HEK293 (cell line): ENCODE results near the gene ENO2.

Source experiments
- CTCF ChIA-PET: fragments of 350-600 bp; formaldehyde crosslinking; extraction: SDS; loops from one replicate; lab custom pipeline; 2021; ENCODE audit warnings: antibody characterized with exemption; lab: Yijun Ruan, JAX
- POLR2A ChIA-PET: fragments of 300-600 bp; formaldehyde crosslinking; extraction: SDS; loops from one replicate; lab custom pipeline; 2020; ENCODE audit warnings: antibody characterized with exemption, inconsistent platforms; lab: Yijun Ruan, JAX
- H3K27ac ChIP-seq: fragments of 200-500 bp; sonication (Bioruptor generic); 2 replicates; pipeline ENCODE4 v1.5.1; 2014; ENCODE audit warnings: low read depth, low read length, control low read depth, inconsistent platforms; ENCODE audit errors: extremely low read depth
- H3K36me3 ChIP-seq, 2 experiments: fragments of 200-500 bp in 1 of 2; sonication (Bioruptor generic) in 1 of 2; 1 replicate in 1 of 2; 2 replicates in 1 of 2; pipeline ENCODE4 v1.5.1; 2014 to 2017; ENCODE audit warnings: inconsistent platforms in 2 of 2, low read length in 2 of 2; ENCODE audit not compliant: control insufficient read depth in 2 of 2, insufficient read depth in 1 of 2
- H3K4me1 ChIP-seq: fragments of 200-500 bp; sonication (Bioruptor generic); 2 replicates; pipeline ENCODE4 v1.5.1; 2014; ENCODE audit warnings: mild to moderate bottlenecking, low read length, inconsistent platforms; ENCODE audit not compliant: control insufficient read depth, insufficient read depth
- H3K4me3 ChIP-seq: 2 replicates; pipeline ENCODE4 v1.5.1; 2011; ENCODE audit warnings: low read depth, mild to moderate bottlenecking, control low read depth, low read length, moderate library complexity
- H3K9me3 ChIP-seq: fragments of 200-500 bp; sonication (Bioruptor generic); 2 replicates; pipeline ENCODE4 v1.5.1; 2014; ENCODE audit warnings: low read depth, low read length, inconsistent platforms; ENCODE audit not compliant: control insufficient read depth, insufficient read depth
- HOXA7 ChIP-seq: sonication (generic); formaldehyde crosslinking; IDR thresholded peaks from 2 replicates; pipeline ENCODE4 v1.8.1; 2022; ENCODE audit warnings: missing genetic modification reagents, borderline replicate concordance
- HOXC10 ChIP-seq: sonication (generic); formaldehyde crosslinking; IDR thresholded peaks from 2 replicates; pipeline ENCODE4 v1.8.1; 2023; ENCODE audit warnings: mild to moderate bottlenecking, missing genetic modification reagents
- INSM2 ChIP-seq: fragments of 450-650 bp; formaldehyde crosslinking; IDR thresholded peaks from 2 replicates; pipeline ENCODE4 v1.5.1; 2016; ENCODE audit warnings: missing biosample characterization, missing genetic modification characterization
- OVOL3 ChIP-seq: fragments of 450-650 bp; formaldehyde crosslinking; IDR thresholded peaks from 2 replicates; pipeline ENCODE4 v1.5.1; 2016; ENCODE audit warnings: missing biosample characterization, missing genetic modification characterization
- PRDM2 ChIP-seq: fragments of 450-650 bp; formaldehyde crosslinking; IDR thresholded peaks from 2 replicates; pipeline ENCODE4 v1.5.1; 2016; ENCODE audit warnings: missing biosample characterization, missing genetic modification characterization, borderline replicate concordance
- ZEB2 ChIP-seq: fragments of 450-650 bp; formaldehyde crosslinking; IDR thresholded peaks from 2 replicates; pipeline ENCODE4 v1.5.1; 2016; ENCODE audit warnings: missing biosample characterization, missing genetic modification characterization
- ZNF10 ChIP-seq: fragments of 450-650 bp; formaldehyde crosslinking; IDR thresholded peaks from 2 replicates; pipeline ENCODE4 v1.5.1; 2017; ENCODE audit warnings: missing biosample characterization, missing genetic modification characterization
- ZNF16 ChIP-seq: fragments of 450-650 bp; formaldehyde crosslinking; IDR thresholded peaks from 2 replicates; pipeline ENCODE4 v1.5.1; 2016; ENCODE audit warnings: low read depth, missing biosample characterization, missing genetic modification characterization
- ZNF175 ChIP-seq: fragments of 450-650 bp; formaldehyde crosslinking; IDR thresholded peaks from 2 replicates; pipeline ENCODE4 v1.5.1; 2016; ENCODE audit warnings: missing biosample characterization, missing genetic modification characterization
- ZNF2 ChIP-seq: fragments of 450-650 bp; formaldehyde crosslinking; IDR thresholded peaks from 2 replicates; pipeline ENCODE4 v1.5.1; 2016; ENCODE audit warnings: missing biosample characterization, missing genetic modification characterization
- ZNF221 ChIP-seq: fragments of 450-650 bp; formaldehyde crosslinking; IDR thresholded peaks from 2 replicates; pipeline ENCODE4 v1.5.1; 2017; ENCODE audit warnings: missing biosample characterization, missing genetic modification characterization, borderline replicate concordance
- ZNF366 ChIP-seq: fragments of 450-650 bp; formaldehyde crosslinking; conservative IDR thresholded peaks from 2 replicates; pipeline ENCODE4 v1.5.1; 2016; ENCODE audit warnings: missing biosample characterization, missing genetic modification characterization
- ZNF544 ChIP-seq: fragments of 450-650 bp; formaldehyde crosslinking; IDR thresholded peaks from 2 replicates; pipeline ENCODE4 v1.5.0; 2017; ENCODE audit warnings: missing biosample characterization, missing genetic modification characterization
- ZNF548 ChIP-seq: fragments of 450-650 bp; formaldehyde crosslinking; IDR thresholded peaks from 2 replicates; pipeline ENCODE4 v1.5.1; 2016; ENCODE audit warnings: missing biosample characterization, missing genetic modification characterization
- ZNF561 ChIP-seq: fragments of 450-650 bp; IDR thresholded peaks from 2 replicates; pipeline ENCODE4 v1.5.1; 2018; ENCODE audit warnings: missing biosample characterization, missing genetic modification characterization, borderline replicate concordance
- ZNF629 ChIP-seq: fragments of 450-650 bp; formaldehyde crosslinking; IDR thresholded peaks from 2 replicates; pipeline ENCODE4 v1.5.1; 2017; ENCODE audit warnings: missing biosample characterization, missing genetic modification characterization
- ZNF639 ChIP-seq: fragments of 450-650 bp; formaldehyde crosslinking; IDR thresholded peaks from 2 replicates; pipeline ENCODE4 v1.5.1; 2016; ENCODE audit warnings: missing biosample characterization, missing genetic modification characterization
- ZNF645 ChIP-seq: fragments of 450-650 bp; formaldehyde crosslinking; IDR thresholded peaks from 2 replicates; pipeline ENCODE4; 2016; ENCODE audit warnings: missing biosample characterization, missing genetic modification characterization
- ZSCAN23 ChIP-seq: fragments of 450-650 bp; formaldehyde crosslinking; IDR thresholded peaks from 2 replicates; pipeline ENCODE4 v1.5.1; 2016; ENCODE audit warnings: missing biosample characterization, missing genetic modification characterization
- ZSCAN4 ChIP-seq: fragments of 450-650 bp; formaldehyde crosslinking; IDR thresholded peaks from 2 replicates; pipeline ENCODE4 v1.5.1; 2017; ENCODE audit warnings: missing biosample characterization, missing genetic modification characterization

The ENO2 gene

GRCh38 chr12:6883683-6884082 is 30.7 kb upstream of the ENO2 start:
- Histone ChIP-seq H3K9me3 (no peaks in the 10 kb centered on the region), H3K4me1 (no peaks in the 10 kb centered on the region), H3K4me3 (no peak overlapping the region), H3K27ac (no peak overlapping the region), H3K36me3 (peaks cover 0 to 13% of the 10 kb centered on the region in 2 experiments; a peak in 2 of 3 replicates)
- TF ChIP-seq ZNF221 (tag by site-specific recombination) (no peak), ZNF639 (tag by site-specific recombination) (no peak), HOXC10 (CRISPR knock-in tag) (no peak), ZNF10 (tag by site-specific recombination) (no peak), INSM2 (tag by site-specific recombination) (no peak), ZNF561 (tag by site-specific recombination) (no peak), ZSCAN23 (tag by site-specific recombination) (no peak), ZNF16 (no peak), PRDM2 (tag by site-specific recombination) (no peak), ZEB2 (no peak), ZNF544 (no peak), ZNF548 (no peak), ZSCAN4 (no peak), ZNF175 (tag by site-specific recombination) (no peak), ZNF645 (no peak), OVOL3 (tag by site-specific recombination) (no peak), HOXA7 (CRISPR knock-in tag) (no peak), ZNF629 (tag by site-specific recombination) (no peak), ZNF2 (tag by site-specific recombination) (no peak), ZNF366 (no peak)
- POLR2A ChIA-PET = interaction anchor here (4.2 kb wide), 1 partner anchor 11 kb away, joined by 23 read pairs; the partner anchor contains the start of gene SPSB2
- CTCF ChIA-PET = interaction anchor here (0.6 to 1.9 kb wide), 4 partner anchors 11 to 230 kb away, joined by 3 to 12 read pairs (median 3); partner anchors contain the start of gene SPSB2
